GM12875 (cell line): Measurements from ENCODE around the gene C11orf91.

Source experiments
- H3K4me3 ChIP-seq: one replicate; pipeline ENCODE4 v1.5.1; 2011; ENCODE audit warnings: low read depth, low read length, control low read depth
- CTCF ChIP-seq: IDR thresholded peaks from 2 replicates; pipeline ENCODE4 v1.5.1; 2011; ENCODE audit warnings: low read depth, mild to moderate bottlenecking, control low read depth, inconsistent platforms, low read length, moderate library complexity, borderline replicate concordance; ENCODE audit not compliant: insufficient read depth

Gene C11orf91

GRCh38 chr11:33694346-33695050, 6.1 kb downstream of the C11orf91 start:
- TF ChIP-seq CTCF, result no peak
- H3K4me3 ChIP-seq, result no peak overlapping the region

- no peak overlapping the region for H3K4me3 ChIP-seq
- TF ChIP-seq CTCF, result no peak
Observed at GRCh38 chr11:33692541-33692940, 8.1 kb downstream of the C11orf91 start.

GRCh38 chr11:33692013-33692504, 8.6 kb downstream of the C11orf91 start:
- H3K4me3 ChIP-seq, result no peak overlapping the region
- no peak for TF ChIP-seq CTCF

DNA sequence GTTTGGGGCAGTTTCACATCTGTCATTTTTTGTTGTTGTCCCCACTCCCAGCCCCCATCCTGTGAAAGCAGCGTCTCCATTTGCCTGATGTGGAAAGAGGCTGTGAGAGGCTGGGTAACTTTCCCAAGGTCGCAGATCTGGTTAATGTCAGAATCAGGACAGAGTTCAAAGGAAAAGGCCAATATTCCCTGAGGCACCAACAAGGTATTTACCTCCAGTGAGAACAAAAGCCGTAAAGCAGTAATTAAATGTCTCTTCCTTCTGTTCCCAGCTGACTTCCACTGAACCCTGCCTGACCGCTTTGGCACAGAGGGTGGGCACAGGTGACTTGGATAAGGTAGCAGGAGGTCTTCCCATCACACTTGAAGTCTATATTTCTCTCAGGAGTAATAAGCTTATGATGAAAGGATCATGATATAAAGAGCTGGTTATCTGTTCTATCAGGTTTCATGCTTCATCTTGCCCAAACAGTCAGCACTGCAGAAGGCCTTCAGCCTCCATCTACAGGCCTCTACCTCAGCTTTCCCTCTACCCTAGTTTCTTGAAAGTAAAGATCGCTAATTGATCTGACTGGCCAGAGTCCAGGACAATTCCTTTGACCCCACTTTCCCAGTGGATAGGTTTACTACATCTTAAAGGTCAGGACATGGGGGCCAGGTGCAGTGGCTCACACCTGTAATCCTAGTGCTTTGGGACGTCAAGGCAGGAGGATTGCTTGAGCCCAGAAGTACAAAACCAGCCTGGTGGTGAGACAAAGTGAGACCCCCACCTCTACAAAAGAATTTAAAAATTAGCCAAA, 9.4 kb downstream of the C11orf91 start:
- H3K4me3 ChIP-seq, result no peak overlapping the region
- no peak for TF ChIP-seq CTCF

- no peak for TF ChIP-seq CTCF
- no peak overlapping the region for H3K4me3 ChIP-seq
Observed at GRCh38 chr11:33690290-33691065, 10.1 kb downstream of the C11orf91 start.

GRCh38 chr11:33689501-33689900, 11.1 kb downstream of the C11orf91 start:
- no peak overlapping the region for H3K4me3 ChIP-seq
- no peak for TF ChIP-seq CTCF

DNA sequence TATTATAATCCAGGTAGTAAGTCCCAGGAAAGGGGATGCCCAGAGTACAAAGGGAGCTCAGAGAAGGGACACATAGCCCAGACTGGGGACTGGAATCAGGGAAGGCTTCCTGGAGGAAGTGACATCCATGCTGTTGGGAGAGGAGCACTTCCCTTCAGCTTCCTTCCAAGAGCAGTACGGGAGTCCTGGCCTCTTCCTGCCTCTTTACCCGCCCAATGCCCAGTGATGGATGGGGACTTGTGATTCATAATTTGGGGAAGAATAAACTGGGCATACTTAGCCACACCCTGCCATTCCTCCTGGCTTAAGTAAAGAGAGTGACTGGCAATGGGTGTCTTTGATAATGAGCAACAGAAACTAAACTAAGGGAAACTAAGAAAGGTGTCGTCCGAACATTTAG, 11.5 kb downstream of the C11orf91 start:
- no peak overlapping the region for H3K4me3 ChIP-seq
- TF ChIP-seq CTCF, result no peak
